T47D (cell line): ENCODE data around the gene LRP8.
A peak's percentile ranks its signal among the peaks of the same experiment; 100 is the strongest.

ENCODE experiments used
- DNase-seq, 2 experiments: peaks; one replicate each; pipeline versions ENCODE4 v3.0.0 to v3.0.0-alpha.2; 2011 to 2012; ENCODE audit warnings: low read depth in 1 of 2, low spot score in 1 of 2
- JUND ChIP-seq: IDR thresholded peaks from 2 replicates; pipeline ENCODE4 v1.6.1; 2012; ENCODE audit warnings: low read depth
- in situ Hi-C: cut with HindIII; loops from 2 replicates; pipeline ENCODE4 v1.10.0; 2016; ENCODE audit warnings: low sequenced_read_pairs, low pct_unique_long_range_greater_than_20kb

Gene LRP8

DNA sequence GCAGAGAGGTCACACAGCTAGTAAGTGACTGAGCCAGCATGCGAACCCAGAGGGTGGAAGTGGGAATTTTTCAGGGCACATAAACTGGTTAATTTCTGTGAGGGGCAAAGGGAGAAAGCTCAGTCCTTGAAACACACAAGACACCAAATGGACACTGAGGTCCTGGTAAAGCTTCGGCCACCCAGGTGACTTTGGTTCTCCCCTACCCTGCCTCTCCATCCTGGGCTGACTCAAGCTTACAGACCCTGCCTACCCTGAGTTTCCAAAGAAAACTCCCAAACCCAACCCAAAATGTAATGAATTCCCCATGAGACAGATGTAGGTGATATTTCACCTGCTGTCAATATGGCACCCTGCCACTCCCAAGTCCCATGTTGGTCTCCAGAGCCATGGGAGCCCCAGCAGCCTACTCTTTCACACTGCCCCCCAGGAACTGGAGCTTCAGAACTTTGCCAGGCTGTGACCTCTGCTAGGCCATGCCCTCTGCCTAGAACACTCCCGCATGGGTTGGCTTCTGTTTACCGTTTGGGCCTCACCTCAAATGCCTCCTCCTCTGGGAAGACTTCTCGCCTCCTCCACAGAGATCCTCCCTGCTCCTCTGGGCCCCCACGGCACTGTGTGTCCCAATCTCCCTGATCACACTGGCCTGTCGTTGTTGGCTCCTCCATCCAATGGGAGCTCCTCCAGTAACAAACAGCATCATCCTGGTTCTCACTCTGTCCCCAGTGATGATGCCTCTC is 3.7 kb upstream of the LRP8 start:
- no peak for TF ChIP-seq JUND

GRCh38 chr1:53330819-53331218 is 2.9 kb upstream of the LRP8 start:
- in situ Hi-C loops = no loop called here
- no peak for TF ChIP-seq JUND
- DNase-seq = peak; percentile 51 to 85

More for the DNA sequence above, 3.7 kb upstream of the LRP8 start:
- in situ Hi-C loops = no loop called here
- DNase-seq = no peak

- no peak for DNase-seq
- no peak for TF ChIP-seq JUND
- in situ Hi-C loops = no loop called here
Observed at GRCh38 chr1:53328541-53329499, 950 bp upstream of the LRP8 start.

GRCh38 chr1:53327182-53327913 is 522 bp downstream of the LRP8 start:
- in situ Hi-C loops = no loop called here
- DNase-seq = no peak

DNA sequence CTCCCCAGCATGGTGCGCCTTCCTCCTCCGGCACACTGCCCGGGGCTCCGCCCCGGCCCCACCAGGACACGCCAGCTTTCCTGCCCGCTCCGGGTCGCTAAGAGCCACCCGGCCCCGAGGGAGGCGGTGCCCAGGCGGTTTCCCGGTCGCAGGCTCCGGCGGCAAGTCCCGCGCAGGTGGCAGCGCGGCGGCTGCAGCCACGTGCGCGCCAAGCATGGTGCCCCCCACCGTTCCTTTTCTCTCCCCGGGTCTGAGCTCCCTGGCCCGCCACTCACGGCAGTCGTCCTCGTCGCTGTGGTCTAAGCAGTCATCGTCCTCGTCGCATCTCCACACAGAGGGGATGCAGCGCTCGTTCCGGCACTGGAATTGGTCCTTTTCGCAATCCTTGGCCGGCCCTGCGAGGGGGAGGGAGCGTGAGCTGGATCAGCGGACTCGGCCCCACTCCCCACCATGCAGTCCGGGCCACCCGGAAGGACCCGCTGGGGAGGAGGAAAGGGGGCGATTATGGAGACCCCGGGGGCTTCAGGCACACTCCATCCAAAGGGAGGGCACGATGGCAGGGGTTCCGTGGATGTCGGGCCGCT is 1.2 kb downstream of the LRP8 start:
- no peak for TF ChIP-seq JUND
- in situ Hi-C loops = no loop called here
- no peak for DNase-seq

More at GRCh38 chr1:53327182-53327913, 522 bp downstream of the LRP8 start:
- no peak for TF ChIP-seq JUND

GRCh38 chr1:53326088-53326597 is 1.7 kb downstream of the LRP8 start:
- TF ChIP-seq JUND = no peak
- in situ Hi-C loops = no loop called here
- peak; percentile 90 to 93 for DNase-seq

DNA sequence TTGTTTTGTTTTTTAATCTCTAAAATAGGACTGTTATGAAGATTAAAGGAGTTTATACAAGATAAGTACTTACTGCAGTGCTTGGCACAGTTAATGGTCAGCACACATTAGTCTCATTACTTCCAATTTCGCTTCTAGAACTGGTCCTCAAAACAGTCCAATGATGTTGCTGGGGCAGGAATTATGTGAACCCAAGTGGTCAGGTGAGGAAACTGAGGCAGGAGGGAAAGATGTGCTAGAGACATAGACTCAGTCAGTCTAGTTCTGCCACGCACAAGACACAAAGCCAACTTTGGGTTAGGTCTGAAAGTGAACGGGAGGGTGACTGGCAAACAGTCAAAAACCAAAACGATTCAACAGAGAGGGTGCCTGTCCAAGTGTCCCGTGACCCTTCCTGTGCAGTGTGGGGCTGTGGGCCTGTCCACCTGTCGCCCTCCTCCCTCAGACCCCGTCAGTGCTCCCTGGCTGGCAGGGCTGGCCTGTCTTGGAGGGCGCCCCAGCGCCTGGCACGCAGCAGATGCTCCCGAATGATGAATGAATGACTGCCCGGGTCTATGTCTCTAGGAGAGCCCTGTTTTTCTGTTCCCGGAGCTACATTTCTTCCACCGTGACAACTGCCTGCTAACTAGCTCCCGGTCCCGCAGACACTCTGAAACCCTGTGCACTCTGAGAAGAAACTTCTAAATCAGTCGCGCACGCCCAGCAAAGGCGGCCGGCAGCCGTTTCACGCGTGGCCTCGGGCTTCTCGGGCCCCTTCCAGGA is 2.4 kb downstream of the LRP8 start:
- in situ Hi-C loops = no loop called here
- DNase-seq = no peak
- no peak for TF ChIP-seq JUND

- TF ChIP-seq JUND = no peak
- in situ Hi-C loops = no loop called here
- DNase-seq = no peak
Observed at GRCh38 chr1:53324728-53325297, 3.1 kb downstream of the LRP8 start.

- in situ Hi-C loops = no loop called here
- no peak for DNase-seq
- no peak for TF ChIP-seq JUND
Observed at GRCh38 chr1:53324321-53324720, 3.5 kb downstream of the LRP8 start.

DNA sequence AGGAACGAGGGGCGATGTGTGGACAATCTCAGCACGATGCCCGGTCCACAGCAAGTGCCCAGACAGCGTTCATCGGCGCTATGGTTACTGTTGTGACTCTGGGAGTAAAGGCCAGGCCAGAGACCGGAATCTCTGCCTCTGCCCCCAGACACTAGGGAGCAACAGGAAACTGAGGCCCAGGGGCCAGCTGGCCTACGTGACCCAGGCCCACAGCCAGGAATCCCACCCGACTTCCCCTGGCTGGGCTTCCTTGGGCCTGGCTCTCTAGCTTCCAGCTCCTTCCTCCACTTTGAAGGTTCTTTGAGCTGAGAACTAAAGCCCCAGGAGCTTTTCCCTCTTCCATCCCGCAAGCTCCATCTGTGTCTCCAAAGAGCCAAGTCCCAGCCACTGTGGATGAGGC is 4.6 kb downstream of the LRP8 start:
- no peak for TF ChIP-seq JUND
- no peak for DNase-seq
- in situ Hi-C loops = no loop called here
